ENCODE results near the gene SLC25A44.
A peak's percentile ranks its signal among the peaks of the same experiment; 100 is the strongest.

SLC25A44 gene

DNA sequence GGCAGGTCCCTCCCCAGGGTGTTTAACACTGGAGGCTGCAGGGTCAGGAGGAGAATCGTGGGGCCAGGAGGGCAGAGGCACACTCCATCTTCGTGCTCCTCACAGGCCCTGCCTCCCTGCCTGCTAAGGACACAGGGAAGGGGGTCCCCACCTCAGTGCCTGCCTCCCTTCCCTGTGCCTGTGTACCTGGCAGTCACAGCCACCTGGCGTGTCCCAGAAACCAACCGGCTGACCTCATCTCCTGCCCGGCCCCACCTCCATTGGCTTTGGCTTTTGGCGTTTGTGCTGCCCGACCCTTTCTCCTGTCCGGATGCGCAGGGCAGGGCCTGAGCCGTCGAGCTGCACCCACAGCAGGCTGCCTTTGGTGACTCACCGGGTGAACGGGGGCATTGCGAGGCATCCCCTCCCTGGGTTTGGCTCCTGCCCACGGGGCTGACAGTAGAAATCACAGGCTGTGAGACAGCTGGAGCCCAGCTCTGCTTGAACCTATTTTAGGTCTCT lies 47.5 kb downstream of the SLC25A44 start:
- no peak overlapping the region for H3K4me3 ChIP-seq (ENCODE audit: control insufficient read depth, low read depth, low read length)
- peak; percentile 66 for DNase-seq (ENCODE audit: low read depth)
- TF ChIP-seq, protein P1, sequence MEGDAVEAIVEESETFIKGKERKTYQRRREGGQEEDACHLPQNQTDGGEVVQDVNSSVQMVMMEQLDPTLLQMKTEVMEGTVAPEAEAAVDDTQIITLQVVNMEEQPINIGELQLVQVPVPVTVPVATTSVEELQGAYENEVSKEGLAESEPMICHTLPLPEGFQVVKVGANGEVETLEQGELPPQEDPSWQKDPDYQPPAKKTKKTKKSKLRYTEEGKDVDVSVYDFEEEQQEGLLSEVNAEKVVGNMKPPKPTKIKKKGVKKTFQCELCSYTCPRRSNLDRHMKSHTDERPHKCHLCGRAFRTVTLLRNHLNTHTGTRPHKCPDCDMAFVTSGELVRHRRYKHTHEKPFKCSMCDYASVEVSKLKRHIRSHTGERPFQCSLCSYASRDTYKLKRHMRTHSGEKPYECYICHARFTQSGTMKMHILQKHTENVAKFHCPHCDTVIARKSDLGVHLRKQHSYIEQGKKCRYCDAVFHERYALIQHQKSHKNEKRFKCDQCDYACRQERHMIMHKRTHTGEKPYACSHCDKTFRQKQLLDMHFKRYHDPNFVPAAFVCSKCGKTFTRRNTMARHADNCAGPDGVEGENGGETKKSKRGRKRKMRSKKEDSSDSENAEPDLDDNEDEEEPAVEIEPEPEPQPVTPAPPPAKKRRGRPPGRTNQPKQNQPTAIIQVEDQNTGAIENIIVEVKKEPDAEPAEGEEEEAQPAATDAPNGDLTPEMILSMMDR (conservative IDR thresholded peaks at IDR 0.05; ENCODE audit: control insufficient read depth, insufficient read depth, low read depth, low read length), result no peak

DNA sequence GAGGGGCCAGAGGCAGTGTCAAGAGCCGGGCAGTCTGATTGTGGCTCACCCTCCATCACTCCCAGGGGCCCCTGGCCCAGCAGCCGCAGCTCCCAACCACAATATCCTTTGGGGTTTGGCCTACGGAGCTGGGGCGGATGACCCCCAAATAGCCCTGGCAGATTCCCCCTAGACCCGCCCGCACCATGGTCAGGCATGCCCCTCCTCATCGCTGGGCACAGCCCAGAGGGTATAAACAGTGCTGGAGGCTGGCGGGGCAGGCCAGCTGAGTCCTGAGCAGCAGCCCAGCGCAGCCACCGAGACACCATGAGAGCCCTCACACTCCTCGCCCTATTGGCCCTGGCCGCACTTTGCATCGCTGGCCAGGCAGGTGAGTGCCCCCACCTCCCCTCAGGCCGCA lies 48.0 kb downstream of the SLC25A44 start, which contains the start of gene BGLAP:
BGLAP (plus strand) TSS at position 259 of the 400 bp plus-strand sequence; CDS start at position 307, 48 bp downstream.
- TF ChIP-seq, protein P1 (conservative IDR thresholded peaks at IDR 0.05; ENCODE audit: control insufficient read depth, insufficient read depth, low read depth, low read length), result no peak
- no peak within 1 kb of the TSS for H3K4me3 ChIP-seq (ENCODE audit: control insufficient read depth, low read depth, low read length)
- DNase-seq (ENCODE audit: low read depth), result no peak

DNA sequence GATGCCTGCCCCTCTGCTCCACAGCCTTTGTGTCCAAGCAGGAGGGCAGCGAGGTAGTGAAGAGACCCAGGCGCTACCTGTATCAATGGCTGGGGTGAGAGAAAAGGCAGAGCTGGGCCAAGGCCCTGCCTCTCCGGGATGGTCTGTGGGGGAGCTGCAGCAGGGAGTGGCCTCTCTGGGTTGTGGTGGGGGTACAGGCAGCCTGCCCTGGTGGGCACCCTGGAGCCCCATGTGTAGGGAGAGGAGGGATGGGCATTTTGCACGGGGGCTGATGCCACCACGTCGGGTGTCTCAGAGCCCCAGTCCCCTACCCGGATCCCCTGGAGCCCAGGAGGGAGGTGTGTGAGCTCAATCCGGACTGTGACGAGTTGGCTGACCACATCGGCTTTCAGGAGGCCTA lies 48.8 kb downstream of the SLC25A44 start:
- TF ChIP-seq, protein P1 (conservative IDR thresholded peaks at IDR 0.05; ENCODE audit: control insufficient read depth, insufficient read depth, low read depth, low read length), result no peak
- H3K4me3 ChIP-seq (ENCODE audit: control insufficient read depth, low read depth, low read length), result no peak overlapping the region
- no peak for DNase-seq (ENCODE audit: low read depth)

DNA sequence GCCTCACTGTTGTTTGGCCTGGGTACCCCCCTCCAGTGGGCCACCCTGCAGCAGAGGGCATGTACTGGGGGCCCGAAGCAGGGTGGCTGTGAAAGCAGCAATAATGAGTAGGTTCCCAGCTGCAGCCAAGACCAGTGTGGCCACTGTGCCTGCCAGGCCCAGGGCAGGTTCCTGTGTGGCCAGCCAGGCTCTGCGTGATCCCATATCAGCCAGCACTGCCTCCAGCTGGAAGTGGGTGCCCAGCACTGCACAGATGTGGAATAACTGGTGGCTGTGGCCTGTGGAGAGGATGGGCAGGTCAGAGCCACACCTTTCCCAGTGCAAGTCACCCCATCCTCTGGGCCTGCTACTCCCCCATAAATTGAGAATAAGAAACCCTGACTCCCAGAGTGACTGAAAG lies 50.2 kb downstream of the SLC25A44 start:
- TF ChIP-seq, protein P1 (conservative IDR thresholded peaks at IDR 0.05; ENCODE audit: control insufficient read depth, insufficient read depth, low read depth, low read length), result no peak
- no peak overlapping the region for H3K4me3 ChIP-seq (ENCODE audit: control insufficient read depth, low read depth, low read length)
- no peak for DNase-seq (ENCODE audit: low read depth)

DNA sequence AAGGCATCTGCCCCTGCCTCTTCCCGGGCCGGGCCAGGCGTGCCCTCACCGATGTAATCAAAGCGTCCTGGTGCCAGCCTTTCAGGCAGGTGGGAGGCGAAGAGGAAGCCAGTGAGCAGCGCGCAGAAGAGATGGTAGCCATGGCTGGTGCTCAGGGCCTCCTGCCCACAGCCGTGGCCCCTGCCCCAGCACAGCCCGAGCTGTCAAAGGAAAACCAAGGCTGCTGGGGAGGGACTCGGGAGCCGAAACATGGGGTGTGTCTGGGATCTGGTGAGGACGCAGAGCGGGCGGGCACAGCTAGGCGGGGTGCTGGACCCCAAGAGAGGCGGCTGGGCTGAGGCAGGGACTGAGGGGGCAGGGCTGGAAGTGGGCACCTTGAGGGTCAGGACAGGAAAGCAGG lies 50.8 kb downstream of the SLC25A44 start:
- H3K4me3 ChIP-seq (ENCODE audit: control insufficient read depth, low read depth, low read length), result no peak overlapping the region
- DNase-seq (ENCODE audit: low read depth), result no peak
- TF ChIP-seq, protein P1 (conservative IDR thresholded peaks at IDR 0.05; ENCODE audit: control insufficient read depth, insufficient read depth, low read depth, low read length), result no peak

DNA sequence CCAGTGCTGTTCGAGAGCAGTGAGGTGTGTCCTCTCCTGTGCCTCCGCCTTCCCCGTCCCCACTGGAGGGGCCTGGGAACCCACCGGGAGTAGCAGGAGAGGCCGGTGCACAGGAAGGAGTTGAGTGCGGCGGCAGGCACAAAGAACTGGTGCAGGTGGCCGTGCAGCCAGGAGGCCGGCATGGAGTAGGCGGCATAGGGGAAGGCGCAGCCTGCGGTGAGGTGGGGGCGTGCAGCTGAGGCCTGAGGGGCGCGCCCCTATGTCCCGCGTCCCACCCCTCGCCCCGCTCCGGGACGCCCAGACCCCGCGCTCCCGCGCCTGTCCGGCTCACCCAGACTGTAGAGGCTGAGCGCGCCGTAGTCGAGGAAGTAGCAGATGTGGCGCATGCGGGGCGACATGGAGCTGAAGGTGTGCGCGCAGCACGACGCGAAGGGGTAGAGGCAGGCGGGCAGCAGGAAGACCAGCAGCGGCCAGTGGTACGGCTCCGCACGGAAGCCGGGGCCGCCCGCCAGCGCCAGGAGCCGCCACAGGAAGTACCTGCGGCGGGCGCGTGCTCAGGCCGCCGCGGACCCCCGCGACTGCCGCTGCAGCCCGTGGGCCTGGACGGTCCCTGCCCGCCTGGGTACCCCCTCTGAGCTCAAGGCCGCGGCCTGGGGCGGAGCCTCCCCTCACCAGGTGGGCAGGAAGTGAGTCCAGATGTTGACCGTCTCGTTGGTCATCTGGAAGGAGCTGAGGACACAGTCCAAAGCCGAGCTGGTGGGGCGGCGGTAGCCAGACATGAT lies 51.7 kb downstream of the SLC25A44 start:
- DNase-seq (ENCODE audit: low read depth), result no peak
- no peak overlapping the region for H3K4me3 ChIP-seq (ENCODE audit: control insufficient read depth, low read depth, low read length)
- TF ChIP-seq, protein P1 (conservative IDR thresholded peaks at IDR 0.05; ENCODE audit: control insufficient read depth, insufficient read depth, low read depth, low read length), result no peak

All from fibroblast of mammary gland (primary cell).